GM18861 (cell line): ENCODE results near the gene PPM1H.
"Not testable (repeated sequence)": the region's sequence is repeated elsewhere in the genome, so short reads cannot be mapped to it uniquely, and the experiment has no call there.

Source experiments
- ATAC-seq: cut with Tn5 transposase; IDR thresholded peaks from one replicate; pipeline ENCODE4 v1.9.1; 2021; ENCODE audit not compliant: unreplicated experiment

Gene PPM1H

GRCh38 chr12:62947364-62947763 lies 12.4 kb upstream of the PPM1H start:
- ATAC-seq, result no peak

DNA sequence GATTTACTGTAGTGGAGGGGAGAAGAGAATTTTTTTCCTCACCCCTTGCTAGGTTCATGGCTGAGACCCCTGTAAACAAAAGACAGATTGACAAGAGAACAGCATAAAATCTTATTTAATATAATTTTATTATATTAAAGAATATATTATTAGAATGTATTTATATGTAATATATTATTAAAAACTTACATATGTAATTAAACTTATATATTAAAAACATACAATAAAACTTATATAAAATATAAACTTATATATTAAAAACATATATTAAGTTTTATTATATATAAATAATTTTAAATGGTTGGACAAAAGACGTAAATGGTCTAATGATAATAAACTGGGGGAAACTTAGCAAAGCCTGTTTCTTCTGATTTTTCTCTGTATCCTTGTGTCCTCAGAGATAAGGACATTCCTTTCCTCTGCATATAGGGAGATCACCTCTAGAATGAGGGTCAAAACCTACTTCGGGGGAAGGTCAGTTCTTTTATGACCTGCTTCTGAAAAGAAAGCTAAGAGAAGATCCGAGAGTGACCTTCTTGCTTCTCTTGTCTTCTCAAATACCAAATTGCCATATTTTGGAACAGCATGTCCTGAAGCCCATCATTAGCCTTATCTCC lies 8.9 kb upstream of the PPM1H start:
- no peak for ATAC-seq

- ATAC-seq, result not testable (repeated sequence)
Measured at GRCh38 chr12:62942316-62942715, 7.4 kb upstream of the PPM1H start.

- ATAC-seq, result peak; percentile 33
Measured at GRCh38 chr12:62934239-62934798, 631 bp downstream of the PPM1H start.

DNA sequence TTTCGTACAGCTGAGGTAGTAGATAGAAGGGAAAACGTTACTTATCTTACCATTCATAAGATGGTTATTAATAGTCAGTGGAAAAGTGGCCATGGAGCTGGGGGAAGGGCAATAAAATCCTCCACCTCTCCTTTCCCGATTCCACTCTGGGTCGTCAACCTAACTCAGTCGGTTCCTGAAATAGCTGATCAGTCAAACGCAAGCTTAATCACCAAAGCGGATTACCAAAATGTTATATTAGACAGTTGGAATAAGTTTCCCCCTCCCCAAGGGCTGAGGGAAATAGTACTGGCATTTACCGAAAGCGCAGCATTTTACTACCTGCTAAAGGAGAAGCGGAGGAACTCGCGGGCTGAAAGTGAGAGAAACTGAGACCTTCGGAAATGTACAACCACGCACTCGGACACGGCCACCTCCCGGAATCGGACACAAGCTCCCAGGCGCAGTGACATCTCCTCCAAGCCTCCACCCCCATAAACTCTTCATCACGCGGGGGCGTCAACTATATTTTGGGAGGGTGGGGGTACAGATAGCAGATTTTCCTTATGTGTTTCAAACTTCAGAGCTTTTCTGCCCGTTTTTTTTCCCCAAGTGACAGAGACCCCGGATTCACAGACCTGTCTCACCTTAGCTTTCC lies 1.2 kb downstream of the PPM1H start:
- no peak for ATAC-seq

DNA sequence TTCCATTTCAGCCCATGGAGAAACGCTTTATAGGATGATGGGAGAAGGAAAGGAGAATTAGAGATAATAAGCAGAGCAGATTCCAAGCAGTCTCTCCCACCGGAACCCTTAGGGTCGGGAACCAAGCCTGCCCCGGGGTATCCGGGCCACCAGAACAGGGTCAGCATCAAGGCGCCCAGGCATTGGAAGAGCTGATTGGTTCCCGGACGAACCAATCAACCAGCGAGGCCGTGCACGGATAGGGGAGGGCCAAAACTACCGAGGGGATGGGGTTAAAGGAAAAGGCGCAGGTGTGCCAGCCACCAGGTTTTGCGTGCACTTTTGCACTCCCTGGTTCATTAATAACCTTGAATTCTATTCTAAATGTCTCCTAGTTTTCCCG lies 1.7 kb downstream of the PPM1H start:
- no peak for ATAC-seq

DNA sequence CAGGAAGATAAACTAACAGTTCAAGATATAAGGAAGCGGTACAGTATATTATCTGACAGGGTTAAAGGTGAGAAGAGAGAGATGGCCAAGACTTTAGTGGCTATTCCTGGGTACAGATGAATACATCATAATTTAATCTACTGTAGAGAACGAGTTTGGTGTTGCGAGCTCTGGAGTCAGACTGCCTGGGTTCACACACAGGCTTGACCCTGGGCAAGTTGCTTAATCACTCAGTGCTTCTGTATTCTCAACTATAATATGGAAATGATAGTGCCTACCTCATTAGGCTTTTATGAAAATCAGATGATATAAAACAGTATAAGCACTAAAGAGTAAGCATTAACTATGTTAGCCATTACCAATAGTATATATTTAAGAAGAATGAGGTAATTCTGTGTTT lies 3.5 kb downstream of the PPM1H start:
- no peak for ATAC-seq

- ATAC-seq, result no peak
Measured at GRCh38 chr12:62930546-62931425, 4.2 kb downstream of the PPM1H start.

DNA sequence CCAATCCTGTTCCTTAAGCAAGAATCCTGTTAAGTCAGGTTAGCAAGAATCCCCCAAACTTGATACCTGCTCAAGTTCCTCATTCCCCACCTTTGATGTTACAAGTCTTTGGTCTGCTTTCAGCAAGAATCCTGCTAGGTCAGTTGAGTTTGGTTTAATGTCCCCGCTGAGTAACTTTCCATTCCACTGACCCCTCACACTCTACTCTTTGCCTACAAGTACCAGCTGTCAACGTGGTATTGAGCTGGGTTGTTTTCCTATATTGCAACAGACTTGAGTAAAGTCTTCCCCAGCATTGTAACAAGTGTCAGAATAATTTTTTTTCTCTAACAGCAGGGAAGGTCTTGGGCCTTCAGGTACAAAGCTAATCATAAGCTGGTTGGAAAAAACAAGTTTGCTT lies 6.3 kb downstream of the PPM1H start:
- no peak for ATAC-seq

GRCh38 chr12:62925680-62926079 lies 9.3 kb downstream of the PPM1H start:
- no peak for ATAC-seq

- no peak for ATAC-seq
Measured at GRCh38 chr12:62924084-62924483, 10.9 kb downstream of the PPM1H start.

- no peak for ATAC-seq
Measured at GRCh38 chr12:62922539-62922938, 12.4 kb downstream of the PPM1H start.

DNA sequence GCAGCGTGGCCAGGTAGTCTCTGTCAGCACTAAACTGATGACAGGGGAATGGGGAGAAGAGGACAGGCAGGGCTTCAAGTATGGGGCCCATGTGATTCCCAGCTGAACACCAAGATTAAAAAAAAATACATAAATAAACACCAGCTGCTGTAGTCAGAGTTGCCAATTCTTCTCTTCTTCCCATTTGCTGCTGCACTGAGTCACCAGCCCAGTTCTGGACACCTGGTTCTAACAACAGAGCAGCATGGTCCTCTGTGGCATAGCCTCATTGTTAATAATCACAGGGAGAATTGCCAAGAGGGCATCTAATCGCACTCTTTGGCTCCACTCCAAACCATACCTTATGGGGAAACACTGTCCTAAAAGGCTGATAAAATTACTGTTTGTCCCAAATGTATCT lies 15.1 kb downstream of the PPM1H start:
- ATAC-seq, result no peak

GRCh38 chr12:62917926-62918325 lies 17.0 kb downstream of the PPM1H start:
- ATAC-seq, result no peak

- ATAC-seq, result no peak
Measured at GRCh38 chr12:62916632-62917425, 18.1 kb downstream of the PPM1H start.

DNA sequence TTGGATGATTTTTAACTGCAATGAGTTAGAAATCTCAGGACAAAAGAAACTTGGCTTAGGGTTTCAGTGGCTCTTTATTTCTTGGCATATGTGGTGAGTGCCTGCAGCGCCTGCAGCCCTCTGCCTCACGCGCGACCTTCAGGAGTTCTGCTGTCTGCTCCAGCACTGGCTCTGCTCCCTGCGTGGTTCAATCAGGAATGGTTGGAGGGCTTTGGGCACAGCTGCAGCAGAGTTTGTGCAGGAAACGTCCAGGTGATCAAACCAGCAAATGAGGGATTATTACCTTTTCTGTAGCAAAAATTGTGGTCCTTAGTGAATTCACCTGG lies 19.8 kb downstream of the PPM1H start:
- no peak for ATAC-seq

- ATAC-seq, result no peak
Measured at GRCh38 chr12:62914443-62915203, 20.3 kb downstream of the PPM1H start.

- ATAC-seq, result no peak
Measured at GRCh38 chr12:62913380-62913779, 21.6 kb downstream of the PPM1H start.

DNA sequence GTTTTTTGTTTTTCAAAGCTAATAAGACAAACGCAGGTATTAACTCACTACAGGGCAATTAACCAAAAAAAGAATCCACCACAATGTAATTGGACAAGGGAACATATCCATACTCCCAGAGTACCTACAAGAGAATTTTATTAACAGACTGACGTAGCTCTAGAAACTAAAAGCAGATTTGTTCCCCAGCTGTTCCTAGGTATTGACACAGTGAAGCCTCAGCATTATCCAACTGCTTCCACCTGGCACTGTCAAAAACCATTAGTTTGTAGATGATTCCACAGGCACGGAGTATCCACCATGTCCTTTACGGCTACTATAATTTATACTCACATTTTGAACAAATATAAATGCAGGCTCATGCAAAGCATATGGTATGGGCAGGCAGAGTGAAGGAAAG lies 22.3 kb downstream of the PPM1H start:
- ATAC-seq, result no peak

DNA sequence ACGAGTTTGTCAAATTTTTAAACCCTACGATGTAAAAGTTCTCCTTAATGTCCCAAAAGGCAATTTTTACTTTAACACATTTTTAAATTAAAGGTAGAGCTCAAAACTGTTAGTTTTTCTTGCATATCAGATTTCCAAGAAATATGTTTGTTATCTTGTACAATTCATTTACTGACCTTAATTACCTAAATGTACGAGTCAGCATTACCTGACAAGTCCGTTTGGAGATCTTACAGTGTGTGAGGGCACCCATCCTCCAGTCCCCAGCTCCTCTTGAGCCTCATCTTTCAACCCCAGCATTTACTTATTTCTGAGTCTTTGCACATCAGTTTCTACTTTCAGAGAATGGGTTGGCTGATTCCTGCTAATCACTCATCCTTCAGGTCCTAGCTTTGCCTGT lies 23.7 kb downstream of the PPM1H start:
- no peak for ATAC-seq
